GM23248 (cell line): Measurements from ENCODE around the gene UNC93B1.

Source experiments
- EZH2 ChIP-seq: fragments of 200-600 bp; sonication (generic); IDR thresholded peaks from 2 replicates; pipeline ENCODE4 v1.6.1; 2018; ENCODE audit warnings: antibody characterized with exemption, mild to moderate bottlenecking; ENCODE audit not compliant: insufficient read depth, poor library complexity, severe bottlenecking
- EZH2phosphoT487 ChIP-seq: fragments of 200-600 bp; sonication (generic); IDR thresholded peaks from 2 replicates; pipeline ENCODE4 v1.6.1; 2018; ENCODE audit warnings: antibody characterized with exemption, moderate library complexity, mild to moderate bottlenecking, low read depth; ENCODE audit not compliant: insufficient read depth

DNA sequence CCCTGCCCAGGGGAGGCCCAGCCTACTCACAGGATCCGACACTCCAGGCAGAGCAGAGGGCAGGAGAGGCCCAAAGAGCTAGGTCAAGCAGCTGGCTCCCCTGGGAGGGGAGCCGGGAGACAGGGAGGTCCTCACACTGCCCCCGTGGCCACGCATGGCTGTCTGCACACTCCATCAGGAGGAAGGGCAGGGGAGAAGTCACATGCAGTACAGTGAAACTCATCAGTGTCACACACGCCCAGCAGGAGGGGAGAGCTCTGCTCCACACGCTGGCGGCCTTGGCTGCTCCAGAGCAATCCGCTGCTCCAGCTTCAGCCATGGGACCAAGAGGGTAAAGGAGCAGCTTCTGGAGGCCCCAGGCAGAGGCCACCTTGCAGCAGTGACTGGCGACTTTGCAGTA is 49.2 kb upstream of the UNC93B1 start:
- TF ChIP-seq EZH2 (no peak), EZH2phosphoT487 (no peak)
